ENCODE results near the gene AIP. TPM values are rescaled to one million over a fixed set of nuclear protein-coding genes. Genes with fewer than 3 reads are reported as not detected.

AIP gene
- total RNA-seq, 1 donor from 2014 or later = 82.7 TPM

GRCh38 chr11:67435727-67436458 is 46.9 kb upstream of the AIP start:
- intact Hi-C loops (cut with DNase I) = no loop called here
- H3K4me3 ChIP-seq = peak overlapping the region in 1 of 2 donors; percentile 32

GRCh38 chr11:67436459-67437081 is 46.3 kb upstream of the AIP start:
- peaks cover 44% of the 10 kb centered on the region for H3K4me1 ChIP-seq
- H3K27me3 ChIP-seq = no peaks in the 10 kb centered on the region
- no peak for DNase-seq (ENCODE audit: extremely low spot score in 2 of 2)
- intact Hi-C loops (cut with DNase I) = no loop called here
- no peak overlapping the region for H3K27ac ChIP-seq
- H3K36me3 ChIP-seq = peaks cover 0 to 63% of the 10 kb centered on the region in 2 donors
- no peaks in the 10 kb centered on the region for H3K9me3 ChIP-seq
- TF ChIP-seq POLR2AphosphoS5 (IDR thresholded peaks at IDR 0.05; ENCODE audit: insufficient read depth in 1 of 2, low read depth in 1 of 2) (no peak), POLR2A (IDR thresholded peaks at IDR 0.05) (no peak)
- H3K4me3 ChIP-seq = peak overlapping the region in 1 of 2 donors; percentile 32

More at GRCh38 chr11:67435727-67436458, 46.9 kb upstream of the AIP start:
- DNase-seq (ENCODE audit: extremely low spot score in 2 of 2) = no peak
- no peak overlapping the region for H3K27ac ChIP-seq
- H3K9me3 ChIP-seq = no peaks in the 10 kb centered on the region
- no peaks in the 10 kb centered on the region for H3K27me3 ChIP-seq
- peaks cover 0 to 59% of the 10 kb centered on the region in 2 donors for H3K36me3 ChIP-seq
- H3K4me1 ChIP-seq = peaks cover 41% of the 10 kb centered on the region
- TF ChIP-seq POLR2AphosphoS5 (IDR thresholded peaks at IDR 0.05; ENCODE audit: insufficient read depth in 1 of 2, low read depth in 1 of 2) = no peak
- TF ChIP-seq, protein P1, sequence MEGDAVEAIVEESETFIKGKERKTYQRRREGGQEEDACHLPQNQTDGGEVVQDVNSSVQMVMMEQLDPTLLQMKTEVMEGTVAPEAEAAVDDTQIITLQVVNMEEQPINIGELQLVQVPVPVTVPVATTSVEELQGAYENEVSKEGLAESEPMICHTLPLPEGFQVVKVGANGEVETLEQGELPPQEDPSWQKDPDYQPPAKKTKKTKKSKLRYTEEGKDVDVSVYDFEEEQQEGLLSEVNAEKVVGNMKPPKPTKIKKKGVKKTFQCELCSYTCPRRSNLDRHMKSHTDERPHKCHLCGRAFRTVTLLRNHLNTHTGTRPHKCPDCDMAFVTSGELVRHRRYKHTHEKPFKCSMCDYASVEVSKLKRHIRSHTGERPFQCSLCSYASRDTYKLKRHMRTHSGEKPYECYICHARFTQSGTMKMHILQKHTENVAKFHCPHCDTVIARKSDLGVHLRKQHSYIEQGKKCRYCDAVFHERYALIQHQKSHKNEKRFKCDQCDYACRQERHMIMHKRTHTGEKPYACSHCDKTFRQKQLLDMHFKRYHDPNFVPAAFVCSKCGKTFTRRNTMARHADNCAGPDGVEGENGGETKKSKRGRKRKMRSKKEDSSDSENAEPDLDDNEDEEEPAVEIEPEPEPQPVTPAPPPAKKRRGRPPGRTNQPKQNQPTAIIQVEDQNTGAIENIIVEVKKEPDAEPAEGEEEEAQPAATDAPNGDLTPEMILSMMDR (IDR thresholded peaks at IDR 0.05) = no peak
- no peak for TF ChIP-seq POLR2A (IDR thresholded peaks at IDR 0.05)

DNA sequence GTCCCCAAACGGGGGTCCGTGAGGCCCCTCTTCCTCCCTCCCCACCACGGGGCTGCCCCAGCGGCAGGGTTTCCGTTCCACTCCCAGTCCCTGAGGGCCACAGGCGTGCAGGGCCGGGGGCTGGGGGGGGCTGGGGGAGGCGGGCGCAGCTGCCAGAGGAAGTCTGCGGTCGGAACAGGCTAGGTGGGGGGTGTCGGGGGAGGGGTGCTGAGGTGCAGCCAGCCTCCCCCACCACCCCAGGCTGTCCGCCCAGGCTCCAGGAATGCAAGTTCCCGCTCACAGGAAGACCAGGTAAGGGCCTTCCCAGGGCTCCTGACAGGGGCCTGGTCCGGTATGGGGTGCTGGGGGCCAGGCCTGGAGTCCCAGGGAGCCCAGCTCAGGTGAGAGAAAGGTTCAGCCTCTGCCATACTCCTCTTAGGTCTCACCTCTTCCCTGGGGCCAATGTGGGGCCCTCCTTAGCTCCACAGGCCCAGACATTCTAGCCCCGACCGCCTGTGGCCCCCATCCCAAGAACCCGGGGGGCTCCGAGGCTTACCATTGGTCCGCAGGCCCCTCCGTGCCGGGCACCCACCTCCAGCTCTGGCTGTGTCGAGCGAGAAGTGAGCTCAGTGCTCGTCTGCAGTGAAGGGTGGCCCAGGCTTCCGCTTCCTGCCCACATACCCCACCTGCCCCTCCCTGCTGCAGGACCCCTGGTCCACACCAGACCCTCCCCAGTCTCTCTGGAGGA is 45.6 kb upstream of the AIP start, which contains the start of gene PTPRCAP:
TSS of gene PTPRCAP (minus strand) at position 601 of the 727 bp plus-strand sequence. CDS start at position 538, 63 bp downstream.
- H3K27me3 ChIP-seq = no peaks in the 10 kb centered on the region
- H3K9me3 ChIP-seq = no peaks in the 10 kb centered on the region
- H3K4me1 ChIP-seq = peaks cover 46% of the 10 kb centered on the region
- no peak for DNase-seq (ENCODE audit: extremely low spot score in 2 of 2)
- H3K36me3 ChIP-seq = peaks cover 0 to 67% of the 10 kb centered on the region in 2 donors
- no peak within 1 kb of the TSS for H3K27ac ChIP-seq
- peak within 1 kb of the TSS; percentile 22 to 32 for H3K4me3 ChIP-seq
- no peak for TF ChIP-seq POLR2AphosphoS5 (IDR thresholded peaks at IDR 0.05; ENCODE audit: insufficient read depth in 1 of 2, low read depth in 1 of 2)
- TF ChIP-seq, protein P1 (IDR thresholded peaks at IDR 0.05) = no peak
- TF ChIP-seq POLR2A (IDR thresholded peaks at IDR 0.05) = no peak
- intact Hi-C loops (cut with DNase I) = no loop called here

GRCh38 chr11:67437809-67438157 is 45.0 kb upstream of the AIP start:
- DNase-seq (ENCODE audit: extremely low spot score in 2 of 2) = no peak
- TF ChIP-seq POLR2AphosphoS5 (IDR thresholded peaks at IDR 0.05; ENCODE audit: insufficient read depth in 1 of 2, low read depth in 1 of 2) = no peak
- no peak for TF ChIP-seq POLR2A (IDR thresholded peaks at IDR 0.05)
- TF ChIP-seq, protein P1 (IDR thresholded peaks at IDR 0.05) = no peak
- H3K9me3 ChIP-seq = no peaks in the 10 kb centered on the region
- H3K27ac ChIP-seq = no peak overlapping the region
- peaks cover 0 to 62% of the 10 kb centered on the region in 2 donors for H3K36me3 ChIP-seq
- intact Hi-C loops (cut with DNase I) = no loop called here
- peak overlapping the region; percentile 22 to 32 for H3K4me3 ChIP-seq
- no peaks in the 10 kb centered on the region for H3K27me3 ChIP-seq
- H3K4me1 ChIP-seq = peaks cover 51% of the 10 kb centered on the region

DNA sequence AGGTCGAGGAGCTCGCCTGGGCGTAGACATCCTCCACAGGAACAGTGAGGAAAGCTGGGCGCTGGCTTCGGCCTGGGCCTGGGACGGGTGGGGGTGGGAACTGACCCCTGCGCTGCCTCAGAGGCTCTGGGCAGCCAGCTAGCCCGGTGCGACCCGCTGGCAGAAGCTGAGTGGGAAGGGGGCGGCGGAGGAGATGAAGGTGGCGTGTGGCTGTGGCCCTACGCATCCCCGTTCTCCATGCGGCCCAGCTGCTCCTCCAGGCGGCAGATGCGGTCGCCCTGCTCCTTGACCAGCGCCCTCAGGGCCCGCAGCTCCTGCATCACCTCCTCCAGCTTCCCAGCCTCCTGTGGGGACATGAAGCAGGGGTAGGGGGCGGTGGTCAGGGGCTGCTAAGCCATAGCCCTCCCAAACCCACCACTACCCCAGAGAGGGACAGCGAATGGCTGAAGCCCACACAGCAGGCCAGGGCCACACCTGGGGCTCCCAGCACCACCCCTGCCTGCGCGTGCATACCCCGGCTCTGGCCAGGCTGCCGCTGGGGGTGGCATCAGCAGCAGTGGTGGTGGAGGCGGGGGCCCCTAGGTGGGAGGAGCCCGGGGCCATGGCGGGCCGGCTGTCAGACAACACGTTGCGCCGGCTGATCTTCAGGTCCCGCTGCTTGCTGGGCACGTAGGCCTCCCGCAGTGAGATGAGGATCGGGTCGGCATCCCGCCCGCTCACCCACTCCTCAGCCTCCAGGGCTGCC is 44.5 kb upstream of the AIP start:
- H3K27me3 ChIP-seq = no peaks in the 10 kb centered on the region
- DNase-seq (ENCODE audit: extremely low spot score in 2 of 2) = no peak
- H3K36me3 ChIP-seq = peaks cover 0 to 57% of the 10 kb centered on the region in 2 donors
- intact Hi-C loops (cut with DNase I) = no loop called here
- peak overlapping the region; percentile 4 for H3K27ac ChIP-seq
- H3K9me3 ChIP-seq = no peaks in the 10 kb centered on the region
- peaks cover 54% of the 10 kb centered on the region for H3K4me1 ChIP-seq
- H3K4me3 ChIP-seq = peak overlapping the region; percentile 22 to 32
- TF ChIP-seq POLR2A (IDR thresholded peaks at IDR 0.05) (no peak), POLR2AphosphoS5 (IDR thresholded peaks at IDR 0.05; ENCODE audit: insufficient read depth in 1 of 2, low read depth in 1 of 2) (no peak)
- TF ChIP-seq, protein P1 (IDR thresholded peaks at IDR 0.05) = no peak
